SKM-1 treated with dmso at 0.1 percent for 144 hours (cell line): ENCODE data around the gene GOLGA6L22.
"Not testable (repeated sequence)": the region's sequence is repeated elsewhere in the genome, so short reads cannot be mapped to it uniquely, and the experiment has no call there.

Experiments
- DNase-seq: peaks from one replicate; lab custom pipeline; 2025; ENCODE audit not compliant: unreplicated experiment; lab: John Stamatoyannopoulos, UW

Gene GOLGA6L22

GRCh38 chr15:22458603-22459002 is at the start of gene GOLGA6L22:
Gene GOLGA6L22 (plus strand): TSS chr15:22458903. CDS start chr15:22458994, 91 bp downstream.
- DNase-seq, result not testable (repeated sequence)

- DNase-seq, result not testable (repeated sequence)
These were observed 41.4 kb upstream of the GOLGA6L22 start for GRCh38 chr15:22417288-22417687.

- not testable (repeated sequence) for DNase-seq
These were observed 40.9 kb upstream of the GOLGA6L22 start for GRCh38 chr15:22417795-22418194.

- not testable (repeated sequence) for DNase-seq
These were observed 40.5 kb upstream of the GOLGA6L22 start for GRCh38 chr15:22418212-22418611.

- DNase-seq, result not testable (repeated sequence)
These were observed 40.0 kb upstream of the GOLGA6L22 start for GRCh38 chr15:22418666-22419065.

GRCh38 chr15:22420340-22420739 is 38.4 kb upstream of the GOLGA6L22 start:
- DNase-seq, result not testable (repeated sequence)

GRCh38 chr15:22429426-22429825 is 29.3 kb upstream of the GOLGA6L22 start:
- DNase-seq, result not testable (repeated sequence)

GRCh38 chr15:22431687-22432086 is 27.0 kb upstream of the GOLGA6L22 start:
- not testable (repeated sequence) for DNase-seq

GRCh38 chr15:22494490-22495113 is 35.9 kb downstream of the GOLGA6L22 start:
- not testable (repeated sequence) for DNase-seq

GRCh38 chr15:22497200-22497599 is 38.5 kb downstream of the GOLGA6L22 start:
- not testable (repeated sequence) for DNase-seq

GRCh38 chr15:22498220-22498925 is 39.7 kb downstream of the GOLGA6L22 start:
- not testable (repeated sequence) for DNase-seq

GRCh38 chr15:22502272-22502671 is 43.6 kb downstream of the GOLGA6L22 start:
- DNase-seq, result not testable (repeated sequence)

GRCh38 chr15:22506959-22507358 is 48.3 kb downstream of the GOLGA6L22 start:
- DNase-seq, result not testable (repeated sequence)

- DNase-seq, result not testable (repeated sequence)
These were observed 57.4 kb downstream of the GOLGA6L22 start for GRCh38 chr15:22516140-22516539.
